Endothelial cell of umbilical vein (primary cell): ENCODE results near the gene CLCN6. TPM values are rescaled to one million over a fixed set of nuclear protein-coding genes. Genes with fewer than 3 reads are reported as not detected.

Source experiments
- BruUV-seq: library from RNA; stranded (reverse); fragments of 400-500 nt; replicated peaks from 2 replicates; lab custom pipeline; 2021; lab: Mats Ljungman, UMichigan
- CTCF ChIA-PET: fragments of 300-600, 350-600 bp; sonication (Branson Sonifier 250); formaldehyde crosslinking; loops from one replicate; lab custom pipeline; 2021; ENCODE audit warnings: antibody characterized with exemption, inconsistent platforms; lab: Charles Lee
- POLR2A ChIA-PET: fragments of 300-600, 350-600 bp; sonication (Branson Sonifier 250); formaldehyde crosslinking; loops from one replicate; lab custom pipeline; 2021; ENCODE audit warnings: antibody characterized with exemption, inconsistent platforms; lab: Charles Lee
- DNase-seq: peaks from one replicate; pipeline ENCODE4 v3.0.0-alpha.2; 2011; ENCODE audit warnings: low read depth, low spot score
- FAIRE-seq: peaks from 2 replicates; lab custom pipeline; 2011; peaks lifted over from hg19 to GRCh38; lab: Jason Lieb, UNC
- H2AFZ ChIP-seq: 2 replicates; pipeline ENCODE4 v1.6.0; 2012; ENCODE audit warnings: low read depth, low read length, control low read depth, inconsistent platforms
- H3K27ac ChIP-seq: 2 replicates; pipeline ENCODE4 v1.5.1; 2011; ENCODE audit warnings: low read depth, mild to moderate bottlenecking, control low read depth, low read length, moderate library complexity; ENCODE audit not compliant: insufficient read depth
- H3K27me3 ChIP-seq, 2 experiments: 2 replicates each; pipeline versions ENCODE4 v1.6.0 to v1.6.1; 2011; ENCODE audit warnings: low read length in 2 of 2, mixed read lengths in 1 of 2; ENCODE audit not compliant: control insufficient read depth in 2 of 2, insufficient read depth in 2 of 2
- H3K36me3 ChIP-seq, 2 experiments: 2 replicates in 1 of 2; 3 replicates in 1 of 2; pipeline ENCODE4 v1.5.1; 2011; ENCODE audit warnings: low read length in 2 of 2, mild to moderate bottlenecking in 1 of 2, moderate library complexity in 1 of 2; ENCODE audit not compliant: control insufficient read depth in 2 of 2, insufficient read depth in 2 of 2; ENCODE audit errors: extremely low read depth in 1 of 2
- H3K4me1 ChIP-seq: 3 replicates; pipeline ENCODE4 v1.5.1; 2011; ENCODE audit warnings: mild to moderate bottlenecking, low read length; ENCODE audit not compliant: control insufficient read depth, insufficient read depth; ENCODE audit errors: extremely low read depth
- H3K4me2 ChIP-seq: 2 replicates; pipeline ENCODE4 v1.6.1; 2011; ENCODE audit warnings: low read length, control low read depth, mixed read lengths; ENCODE audit not compliant: insufficient read depth
- H3K4me3 ChIP-seq, 3 experiments: fragments of 200-600 bp in 1 of 3; sonication (generic), shearing (Covaris generic) in 1 of 3; replicated peaks in 1 of 3; 2 replicates each; pipeline ENCODE4 v1.5.1; 2011 to 2016; ENCODE audit warnings: control low read depth in 3 of 3, low read length in 3 of 3, mild to moderate bottlenecking in 2 of 3, inconsistent platforms in 1 of 3, low read depth in 1 of 3, moderate library complexity in 1 of 3; ENCODE audit not compliant: insufficient read depth in 1 of 3
- H3K79me2 ChIP-seq: 2 replicates; pipeline ENCODE4 v1.6.0; 2012; ENCODE audit warnings: low read length, inconsistent platforms; ENCODE audit not compliant: control insufficient read depth, insufficient read depth
- H3K9ac ChIP-seq: replicated peaks from 2 replicates; pipeline ENCODE3; 2011; ENCODE audit warnings: low read length, control low read depth; ENCODE audit not compliant: insufficient read depth; ENCODE audit errors: extremely low read depth
- H3K9me1 ChIP-seq: replicated peaks from 3 replicates; pipeline ENCODE4 v1.6.0; 2011; ENCODE audit warnings: mild to moderate bottlenecking, low read length; ENCODE audit not compliant: control insufficient read depth, insufficient read depth; ENCODE audit errors: extremely low read depth
- H3K9me3 ChIP-seq: replicated peaks from 2 replicates; pipeline ENCODE4 v1.5.1; 2012; ENCODE audit warnings: low read length, inconsistent platforms; ENCODE audit not compliant: control insufficient read depth, insufficient read depth
- H4K20me1 ChIP-seq: replicated peaks from 2 replicates; pipeline ENCODE3; 2011; ENCODE audit warnings: mild to moderate bottlenecking, low read length; ENCODE audit not compliant: control insufficient read depth, insufficient read depth; ENCODE audit errors: extremely low read depth
- EZH2 ChIP-seq: IDR thresholded peaks from 2 replicates; pipeline ENCODE4 v1.6.1; 2012; ENCODE audit warnings: borderline replicate concordance, low read depth, mild to moderate bottlenecking, moderate library complexity, low read length, inconsistent platforms; ENCODE audit not compliant: severe bottlenecking
- FOS ChIP-seq: IDR thresholded peaks from 2 replicates; pipeline ENCODE4 v1.6.1; 2011; ENCODE audit warnings: mild to moderate bottlenecking, low read length, moderate library complexity, borderline replicate concordance; ENCODE audit not compliant: insufficient read depth
- GATA2 ChIP-seq: IDR thresholded peaks from 2 replicates; pipeline ENCODE4 v1.7.0; 2011; ENCODE audit warnings: low read depth, mild to moderate bottlenecking, moderate library complexity, mixed read lengths, low read length; ENCODE audit not compliant: insufficient read length, insufficient read depth
- JUN ChIP-seq: IDR thresholded peaks from 2 replicates; pipeline ENCODE4 v1.6.1; 2011; ENCODE audit warnings: borderline replicate concordance, low read depth; ENCODE audit not compliant: insufficient read length, insufficient read depth
- MAX ChIP-seq: IDR thresholded peaks from 2 replicates; pipeline ENCODE4 v1.6.1; 2011; ENCODE audit not compliant: insufficient read depth, insufficient read length
- MYC ChIP-seq: IDR thresholded peaks from one replicate; pipeline ENCODE4 v1.6.1; 2011; ENCODE audit warnings: mild to moderate bottlenecking, low read depth, low read length
- POLR2A ChIP-seq: IDR thresholded peaks from 2 replicates; pipeline ENCODE4 v1.6.1; 2012; ENCODE audit warnings: low read depth, mild to moderate bottlenecking, control low read depth, low read length
- POLR2AphosphoS5 ChIP-seq: IDR thresholded peaks from 2 replicates; pipeline ENCODE4 v1.6.1; 2012; ENCODE audit warnings: low read depth, mild to moderate bottlenecking, control low read depth, low read length, moderate library complexity; ENCODE audit not compliant: insufficient read depth
- dilution Hi-C: fragments of 300-500 bp; cut with MboI; formaldehyde crosslinking; loops from one replicate; pipeline ENCODE4 v1.15.0; 2019; ENCODE audit warnings: low sequenced_read_pairs; ENCODE audit not compliant: extremely low pct_ligation_motif_present
- intact Hi-C: fragments of 100-400 bp; cut with micrococcal nuclease; formaldehyde crosslinking; loops from one replicate; pipeline ENCODE4 v1.10.0; 2022
- polyA plus RNA-seq, 4 experiments: library from polyadenylated mRNA; depleted of rRNA in 3 of 4; stranded (reverse) in 3 of 4; unstranded in 1 of 4; fragments of >200 nt; gene quantifications; 2 replicates each; pipeline versions ENCODE4 v1.2.1 to v1.2.3, GENCODE V29; 2011 to 2012; ENCODE audit warnings: missing spikeins in 1 of 4
- total RNA-seq: library from RNA; stranded (reverse); gene quantifications from 2 replicates; pipeline ENCODE4 v1.2.3, GENCODE V29; 2021
- TF ChIP-seq, protein P1 (sequence below), 2 donors: IDR thresholded peaks; 1 replicate in 1 of 2; 2 replicates in 1 of 2; pipeline ENCODE4 v1.5.1; 2011; ENCODE audit warnings: low read length in 2 of 2, mild to moderate bottlenecking in 2 of 2, moderate library complexity in 2 of 2, control low read depth in 1 of 2, inconsistent platforms in 1 of 2, low read depth in 1 of 2; ENCODE audit not compliant: insufficient read depth in 1 of 2; ENCODE audit errors: extremely low read depth in 1 of 2

CLCN6 gene
- total and polyA plus RNA-seq, 2 donors (not counting 3 experiments of a cell fraction or from before 2014, with no cell fraction given) = 20.4 to 41.2 TPM

GRCh38 chr1:11795238-11795890 is 10.6 kb upstream of the CLCN6 start:
- no peak overlapping the region for H3K9ac ChIP-seq
- TF ChIP-seq EZH2 (no peak), MAX (no peak), MYC (no peak), GATA2 (no peak), JUN (no peak), POLR2AphosphoS5 (no peak), POLR2A (no peak), FOS (no peak)
- TF ChIP-seq, protein P1, sequence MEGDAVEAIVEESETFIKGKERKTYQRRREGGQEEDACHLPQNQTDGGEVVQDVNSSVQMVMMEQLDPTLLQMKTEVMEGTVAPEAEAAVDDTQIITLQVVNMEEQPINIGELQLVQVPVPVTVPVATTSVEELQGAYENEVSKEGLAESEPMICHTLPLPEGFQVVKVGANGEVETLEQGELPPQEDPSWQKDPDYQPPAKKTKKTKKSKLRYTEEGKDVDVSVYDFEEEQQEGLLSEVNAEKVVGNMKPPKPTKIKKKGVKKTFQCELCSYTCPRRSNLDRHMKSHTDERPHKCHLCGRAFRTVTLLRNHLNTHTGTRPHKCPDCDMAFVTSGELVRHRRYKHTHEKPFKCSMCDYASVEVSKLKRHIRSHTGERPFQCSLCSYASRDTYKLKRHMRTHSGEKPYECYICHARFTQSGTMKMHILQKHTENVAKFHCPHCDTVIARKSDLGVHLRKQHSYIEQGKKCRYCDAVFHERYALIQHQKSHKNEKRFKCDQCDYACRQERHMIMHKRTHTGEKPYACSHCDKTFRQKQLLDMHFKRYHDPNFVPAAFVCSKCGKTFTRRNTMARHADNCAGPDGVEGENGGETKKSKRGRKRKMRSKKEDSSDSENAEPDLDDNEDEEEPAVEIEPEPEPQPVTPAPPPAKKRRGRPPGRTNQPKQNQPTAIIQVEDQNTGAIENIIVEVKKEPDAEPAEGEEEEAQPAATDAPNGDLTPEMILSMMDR (IDR thresholded peaks at IDR 0.05; ENCODE audit: extremely low read depth in 1 of 2, insufficient read depth in 1 of 2, low read depth in 1 of 2, low read length in 2 of 2) = no peak
- no peak overlapping the region for H3K4me2 ChIP-seq
- no peak overlapping the region for H3K27ac ChIP-seq
- H3K4me1 ChIP-seq = peaks cover 35% of the 10 kb centered on the region
- no peak for FAIRE-seq
- ChIA-PET POLR2A (interaction anchor here (0.9 kb wide), 1 partner anchor 114 kb away, joined by 3 read pairs; no protein-coding TSS in a partner anchor), CTCF (interaction anchor here (1.7 kb wide), 1 partner anchor 10 kb away, joined by 5 read pairs; no protein-coding TSS in a partner anchor)
- no TSS peak for BruUV-seq
- no peak for DNase-seq
- no peaks in the 10 kb centered on the region for H3K79me2 ChIP-seq
- no peaks in the 10 kb centered on the region for H3K27me3 ChIP-seq
- H2AFZ ChIP-seq = no peak overlapping the region
- no peaks in the 10 kb centered on the region for H3K9me1 ChIP-seq
- H3K36me3 ChIP-seq = peaks cover 6 to 36% of the 10 kb centered on the region in 2 experiments
- dilution Hi-C loops (no loop called here), intact Hi-C loops (no loop called here)
- H3K9me3 ChIP-seq = no peaks in the 10 kb centered on the region
- H3K4me3 ChIP-seq = no peak overlapping the region
- no peaks in the 10 kb centered on the region for H4K20me1 ChIP-seq
